Right cardiac atrium (tissue), 5 donors: Measurements from ENCODE around the gene HLCS. TPM values are rescaled to one million over a fixed set of nuclear protein-coding genes. Genes with fewer than 3 reads are reported as not detected.

Experiments
- ATAC-seq, 2 donors: fragments of 200-7000 bp; cut with Tn5 transposase; one replicate each; pipeline versions ENCODE4 v1.8.0 to v1.9.1; 2020; ENCODE audit warnings: moderate library complexity in 2 of 2, mild to moderate bottlenecking in 1 of 2
- DNase-seq, 3 donors: peaks; one replicate each; pipeline ENCODE4 v3.0.0-alpha.2; 2020
- H3K27ac ChIP-seq: one replicate; pipeline ENCODE4 v1.5.1; 2013; ENCODE audit warnings: mild to moderate bottlenecking, low read length, control low read depth, moderate library complexity
- H3K27me3 ChIP-seq: one replicate; pipeline ENCODE4 v1.6.1; 2013; ENCODE audit not compliant: control insufficient read depth, insufficient read depth
- H3K4me1 ChIP-seq: one replicate; pipeline ENCODE4 v1.6.1; 2013; ENCODE audit warnings: low read length; ENCODE audit not compliant: control insufficient read depth, insufficient read depth
- H3K4me3 ChIP-seq: one replicate; pipeline ENCODE4 v1.5.1; 2013; ENCODE audit warnings: low read length, control low read depth
- H3K9me3 ChIP-seq: one replicate; pipeline ENCODE4 v1.6.1; 2013; ENCODE audit warnings: low read length; ENCODE audit not compliant: control insufficient read depth
- WGBS: extraction: QIAGEN DNeasy Blood & Tissue Kit; methylation state at CpG from one replicate; pipeline ENCODE4 v1.1.7; 2013; 5-methylcytosine and 5-hydroxymethylcytosine counted together
- intact Hi-C, 4 donors: fragments of 100-400 bp; cut with DNase I; formaldehyde crosslinking; loops; one replicate each; pipeline versions ENCODE4 v1.11.0 to v1.14.0; 2022 to 2023
- polyA plus RNA-seq: library from polyadenylated mRNA; stranded (reverse); fragments of 200-250 nt; gene quantifications from one replicate; pipeline ENCODE4 v1.2.3, GENCODE V29; 2013
- total RNA-seq, 4 donors: library from RNA; stranded (reverse); fragmentation: NEBNext Ultra II Directional; extraction: Animal tissue kit (Norgen Biotek cat#: 25700); gene quantifications; one replicate each; pipeline ENCODE4 v1.2.1, GENCODE V29; 2021
- donor health status: healthy with polysubstance abuse.
- donor health status: DM: no; HTN: yes; CAD: no.
- donor health status: DM: no; HTN: no; CAD: no.
- donor health status: DM: no; HTN: yes; CAD: no; lungs with severe emphysema.
- donor health status: DM: yes; HTN: yes; CAD: no.

The HLCS gene
- total and polyA plus RNA-seq, 5 donors, result 3.5 to 11.4 (median 8.2) TPM

DNA sequence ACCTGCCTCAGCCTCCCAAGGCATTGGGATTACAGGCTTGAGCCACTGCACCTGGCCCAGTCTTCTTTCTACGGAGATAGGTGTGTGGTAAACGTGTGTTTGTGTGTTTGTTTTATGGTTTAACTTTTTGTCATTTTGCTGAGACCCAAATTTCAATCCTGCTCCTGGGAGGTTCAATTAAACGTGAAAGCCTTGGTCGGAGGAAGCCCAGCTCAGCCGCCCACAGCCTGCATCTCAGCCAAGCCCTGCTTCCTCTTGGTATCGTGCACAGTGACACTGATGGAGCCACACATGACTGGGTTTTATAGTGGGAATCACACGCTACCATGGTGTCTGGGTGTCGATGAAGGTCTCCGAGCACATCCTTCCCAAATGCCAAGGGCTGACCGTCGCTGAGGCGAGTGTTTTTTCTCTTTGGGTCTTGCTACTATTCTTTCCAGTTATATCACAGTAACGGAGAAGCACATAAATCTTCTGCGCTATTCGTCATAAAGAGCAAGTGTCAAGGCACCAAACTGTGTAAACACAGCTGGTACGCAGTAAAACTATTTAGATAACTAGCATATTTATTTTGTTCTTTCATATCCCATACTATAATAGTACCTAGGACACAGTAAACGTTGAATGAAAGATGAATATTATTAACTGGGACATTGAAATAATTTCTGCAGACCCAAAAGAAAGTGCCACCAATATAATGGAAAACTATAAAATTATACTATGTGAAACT is 39.3 kb downstream of the HLCS start:
- ATAC-seq (no peak), DNase-seq (no peak)
- Histone ChIP-seq H3K27me3 (no peaks in the 10 kb centered on the region), H3K27ac (no peak overlapping the region), H3K4me1 (no peaks in the 10 kb centered on the region), H3K9me3 (no peaks in the 10 kb centered on the region), H3K4me3 (no peak overlapping the region)
- WGBS, result 82% methylated on average over 17 of the region's 17 CpGs
- intact Hi-C loops, result loop anchor here (2.0 to 10.0 kb wide), 8 partner anchors 182 to 505 kb away; no protein-coding TSS in a partner anchor

DNA sequence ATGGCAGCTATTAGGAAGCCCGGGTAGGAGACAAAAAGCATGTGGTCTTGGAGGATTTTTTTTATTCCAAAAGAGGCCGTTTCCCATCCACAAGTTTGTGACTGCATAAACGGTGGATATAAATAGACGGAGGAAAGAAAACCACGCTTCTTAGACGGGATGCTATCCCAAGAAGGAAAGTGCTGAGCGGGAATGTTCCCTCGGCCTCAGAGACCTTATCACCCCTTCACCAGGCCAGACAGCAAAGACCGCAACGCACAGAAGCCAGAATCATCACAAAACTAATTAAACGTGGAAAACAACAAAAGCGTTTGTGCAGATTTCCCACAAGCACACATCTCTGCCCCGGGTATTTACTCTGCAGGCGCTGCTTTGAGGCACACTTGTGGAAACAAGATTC is 43.2 kb downstream of the HLCS start:
- no peaks in the 10 kb centered on the region for H3K4me1 ChIP-seq
- intact Hi-C loops, result loop anchor here (10.0 kb wide), 4 partner anchors 178 to 498 kb away; no protein-coding TSS in a partner anchor
- DNase-seq, result no peak
- no peak overlapping the region for H3K27ac ChIP-seq
- H3K27me3 ChIP-seq, result no peaks in the 10 kb centered on the region
- H3K4me3 ChIP-seq, result no peak overlapping the region
- H3K9me3 ChIP-seq, result no peaks in the 10 kb centered on the region
- no peak for ATAC-seq
- WGBS, result 68% methylated on average over 14 of the region's 14 CpGs

DNA sequence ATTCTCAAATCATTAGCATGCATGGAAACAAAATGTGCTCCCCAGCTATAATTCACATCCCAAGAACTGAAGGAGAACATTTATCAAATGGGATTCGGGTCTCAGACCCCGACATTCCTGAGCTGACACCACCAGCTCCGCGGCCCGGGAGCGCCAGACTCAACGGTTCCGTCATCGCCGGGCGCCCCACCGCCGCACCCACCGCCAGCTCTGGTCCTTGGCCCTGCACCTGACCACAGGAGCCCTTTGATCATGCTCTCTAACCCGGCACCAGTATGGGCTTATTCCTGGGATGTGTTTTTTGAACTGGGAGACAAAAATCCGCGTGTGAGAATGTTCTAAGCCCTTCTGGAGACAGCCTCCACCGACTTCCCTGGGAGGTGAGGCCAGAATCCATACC is 43.6 kb downstream of the HLCS start:
- Histone ChIP-seq H3K27me3 (no peaks in the 10 kb centered on the region), H3K9me3 (no peaks in the 10 kb centered on the region), H3K4me3 (no peak overlapping the region), H3K27ac (no peak overlapping the region), H3K4me1 (no peaks in the 10 kb centered on the region)
- WGBS, result 89% methylated on average over 18 of the region's 18 CpGs
- intact Hi-C loops, result loop anchor here (10.0 kb wide), 4 partner anchors 178 to 498 kb away; no protein-coding TSS in a partner anchor
- DNase-seq, result no peak
- peak in 1 of 2 donors; percentile 29 for ATAC-seq

DNA sequence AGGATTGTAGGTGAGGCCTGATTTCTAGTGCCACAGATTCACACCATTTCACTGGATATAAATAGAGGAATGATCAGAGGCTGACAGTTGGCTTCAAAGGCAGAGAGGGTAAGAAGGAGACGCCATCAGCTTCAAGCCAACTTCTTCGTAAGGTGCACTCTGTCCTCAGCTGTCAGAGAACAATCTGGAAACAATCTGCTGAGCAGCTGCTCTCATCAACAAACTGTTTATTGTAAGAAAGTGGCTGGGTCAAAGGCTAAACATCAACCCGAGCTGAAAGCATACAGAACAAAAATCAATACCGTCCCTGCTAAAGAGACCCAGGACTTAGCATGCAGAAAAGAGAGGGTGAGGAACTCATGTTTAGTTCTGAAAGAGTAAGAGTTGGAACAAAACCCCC is 48.2 kb downstream of the HLCS start:
- H3K27ac ChIP-seq, result no peak overlapping the region
- no peaks in the 10 kb centered on the region for H3K27me3 ChIP-seq
- intact Hi-C loops, result loop anchor here in 1 of 4 donors (10.0 kb wide), 1 partner anchor 153 kb away; no protein-coding TSS in a partner anchor
- ATAC-seq, result no peak
- no peak for DNase-seq
- no peaks in the 10 kb centered on the region for H3K9me3 ChIP-seq
- no peaks in the 10 kb centered on the region for H3K4me1 ChIP-seq
- WGBS, result 84% methylated on average over 4 of the region's 4 CpGs
- no peak overlapping the region for H3K4me3 ChIP-seq

DNA sequence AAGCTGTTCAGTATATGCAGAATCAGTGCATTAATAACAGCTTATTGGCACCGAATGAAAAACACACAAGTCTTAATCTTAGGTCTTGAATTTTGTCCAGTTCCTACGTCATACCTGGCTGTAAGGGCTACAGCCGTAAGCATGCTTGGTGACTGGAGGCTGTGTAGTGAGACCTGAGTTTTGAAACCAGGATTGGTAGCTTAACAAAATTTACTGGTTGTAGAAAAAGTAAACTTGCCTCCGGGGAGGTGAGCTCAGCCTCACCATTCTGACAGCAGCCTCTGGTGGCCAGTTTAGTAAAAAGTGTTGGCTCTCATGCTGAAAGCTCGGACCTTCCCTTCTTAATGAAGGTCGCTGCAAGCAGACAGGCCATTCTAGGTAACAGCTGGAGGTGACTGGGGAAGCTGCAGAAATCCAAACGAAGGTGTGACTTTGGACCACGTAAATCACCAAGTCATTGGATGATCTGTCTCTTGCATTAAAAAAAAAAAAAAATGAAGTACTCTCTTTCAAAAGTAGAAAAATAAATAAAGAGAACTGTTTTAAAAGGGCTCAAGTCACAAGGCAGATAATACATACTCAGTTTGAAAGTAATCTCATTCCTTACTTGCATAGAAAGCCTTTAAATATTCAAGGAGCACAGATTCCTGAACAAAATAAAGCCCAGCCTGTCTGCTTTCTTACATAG is 48.9 kb downstream of the HLCS start:
- Histone ChIP-seq H3K27me3 (no peaks in the 10 kb centered on the region), H3K4me3 (no peak overlapping the region), H3K9me3 (no peaks in the 10 kb centered on the region), H3K4me1 (no peaks in the 10 kb centered on the region), H3K27ac (no peak overlapping the region)
- DNase-seq, result no peak
- peak; percentile 67 to 76 for ATAC-seq
- intact Hi-C loops, result loop anchor here in 1 of 4 donors (10.0 kb wide), 1 partner anchor 153 kb away; no protein-coding TSS in a partner anchor
- 38% methylated on average over 8 of the region's 8 CpGs for WGBS

DNA sequence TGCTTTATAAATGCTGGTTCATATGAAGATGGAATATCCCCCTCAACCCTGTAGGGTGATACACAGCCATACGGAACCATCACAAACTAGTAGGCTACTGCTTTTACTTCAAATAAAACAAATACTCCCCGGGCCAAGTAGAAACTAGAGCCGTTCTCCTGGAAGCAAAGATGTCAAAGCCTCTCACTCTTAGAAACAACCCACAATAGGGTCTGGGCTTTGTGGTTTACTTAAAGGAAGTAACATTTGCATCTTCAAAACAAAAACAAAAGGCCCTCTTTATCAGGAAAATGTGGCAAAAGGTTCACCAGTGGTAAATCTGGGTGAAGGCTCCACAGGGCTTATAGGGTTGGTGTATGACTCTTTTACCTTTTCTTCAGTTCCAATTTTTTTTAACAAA is 49.8 kb downstream of the HLCS start:
- H3K4me1 ChIP-seq, result no peaks in the 10 kb centered on the region
- no peaks in the 10 kb centered on the region for H3K9me3 ChIP-seq
- DNase-seq (no peak), ATAC-seq (no peak)
- no peaks in the 10 kb centered on the region for H3K27me3 ChIP-seq
- H3K4me3 ChIP-seq, result no peak overlapping the region
- WGBS, result 90% methylated on average over 3 of the region's 3 CpGs
- intact Hi-C loops, result loop anchor here in 1 of 4 donors (10.0 kb wide), 1 partner anchor 152 kb away; no protein-coding TSS in a partner anchor
- H3K27ac ChIP-seq, result no peak overlapping the region

DNA sequence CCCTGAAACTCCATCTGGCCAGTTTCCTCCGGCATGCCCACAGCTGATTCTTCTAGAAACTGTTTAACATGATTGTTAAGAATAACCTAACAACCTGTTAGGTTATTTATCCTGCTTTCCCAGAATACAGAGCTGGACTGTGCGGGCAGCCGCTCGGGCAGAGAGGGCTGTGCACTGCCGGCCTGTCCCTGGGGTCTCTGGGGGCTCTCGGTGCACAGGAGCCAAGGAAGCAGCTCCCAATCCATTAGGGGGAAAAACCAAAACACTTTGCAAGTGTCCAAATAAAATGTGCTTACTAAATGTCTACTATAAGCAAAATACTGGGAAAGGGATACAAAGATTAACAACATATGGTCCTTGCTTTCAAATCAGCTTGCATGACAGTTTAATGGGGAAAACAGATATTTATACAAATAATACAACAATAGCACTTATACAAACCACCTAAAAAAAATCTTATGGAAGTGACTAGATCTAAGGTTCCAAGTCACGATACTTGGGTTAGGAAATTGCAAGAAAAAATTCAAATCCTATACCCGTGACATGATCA is 50.7 kb downstream of the HLCS start:
- no peak for ATAC-seq
- Histone ChIP-seq H3K4me3 (no peak overlapping the region), H3K27me3 (no peaks in the 10 kb centered on the region), H3K4me1 (no peaks in the 10 kb centered on the region), H3K9me3 (no peaks in the 10 kb centered on the region), H3K27ac (no peak overlapping the region)
- WGBS, result 92% methylated on average over 8 of the region's 8 CpGs
- DNase-seq, result no peak
- intact Hi-C loops, result loop anchor here in 1 of 4 donors (10.0 kb wide), 1 partner anchor 151 kb away; no protein-coding TSS in a partner anchor

DNA sequence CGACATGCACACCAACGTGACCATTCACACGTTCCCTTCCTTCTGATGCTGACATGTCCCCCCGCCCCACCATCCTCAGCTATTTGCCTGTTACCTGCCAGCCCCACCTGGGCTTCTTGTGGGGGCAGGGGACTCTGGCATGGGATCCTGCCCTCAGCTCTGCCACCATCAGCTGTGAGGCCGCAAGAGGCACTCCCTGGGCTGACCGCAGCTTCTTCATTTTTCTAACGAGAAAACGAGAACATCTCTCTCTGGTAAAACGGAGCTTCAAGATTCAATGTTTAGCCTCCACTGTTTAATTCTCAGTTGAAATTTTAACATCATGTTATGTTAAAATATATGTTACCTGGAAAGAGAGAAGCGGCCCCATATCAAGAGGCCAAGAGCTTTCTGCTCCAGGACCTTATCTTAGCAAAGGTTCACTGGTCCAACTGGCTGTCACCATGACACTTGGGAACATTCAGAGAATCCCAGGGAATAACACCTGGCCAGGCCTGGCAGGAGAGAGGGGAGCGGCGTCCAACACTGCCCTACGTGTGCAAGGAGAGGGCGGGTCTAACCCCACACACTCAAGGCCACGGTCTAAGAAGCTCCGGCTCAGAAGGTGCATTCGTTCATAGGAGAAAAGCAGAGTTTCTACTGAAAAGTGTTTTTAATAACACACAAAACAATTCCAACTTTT is 51.3 kb downstream of the HLCS start:
- Histone ChIP-seq H3K27ac (no peak overlapping the region), H3K4me3 (no peak overlapping the region), H3K9me3 (no peaks in the 10 kb centered on the region), H3K27me3 (no peaks in the 10 kb centered on the region), H3K4me1 (no peaks in the 10 kb centered on the region)
- intact Hi-C loops, result loop anchor here in 1 of 4 donors (10.0 kb wide), 1 partner anchor 150 kb away; no protein-coding TSS in a partner anchor
- WGBS, result 96% methylated on average over 17 of the region's 17 CpGs
- ATAC-seq, result no peak
- DNase-seq, result no peak

DNA sequence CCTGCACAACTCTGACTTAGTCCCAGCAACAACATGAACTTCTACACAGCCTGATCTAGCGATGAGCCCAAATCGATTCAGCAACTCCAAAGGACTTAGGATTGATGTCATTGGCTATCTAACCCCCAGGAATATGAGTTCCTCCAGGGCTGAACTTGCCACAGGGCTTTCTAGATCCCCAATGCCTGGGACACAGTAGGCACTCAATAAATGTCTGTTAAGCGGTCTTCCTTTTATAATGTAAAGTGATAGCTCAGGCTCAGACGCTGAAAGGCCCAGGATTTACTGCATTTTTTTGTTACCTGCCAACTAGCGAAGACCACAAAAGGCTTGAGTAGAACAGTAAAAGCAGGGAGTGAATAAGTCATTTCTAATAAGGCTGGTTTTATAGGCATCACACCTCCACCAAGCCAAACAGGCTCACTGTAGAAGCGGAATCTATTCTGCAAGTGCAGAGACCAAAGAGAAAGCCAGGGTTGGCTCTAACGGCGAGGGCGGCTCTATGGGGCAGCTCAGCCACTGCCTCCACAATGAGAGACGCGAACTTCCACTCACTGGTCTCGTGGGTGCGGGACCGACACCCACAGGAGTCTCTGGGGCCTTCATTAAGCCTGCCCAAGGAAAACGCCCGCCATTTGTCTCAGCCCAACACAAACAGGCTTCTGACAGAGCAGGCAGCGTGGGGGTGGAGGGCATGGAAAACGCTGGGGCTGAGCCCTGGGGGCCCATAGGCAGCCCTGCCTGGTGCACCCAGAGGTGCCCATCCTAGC is 52.0 kb downstream of the HLCS start:
- Histone ChIP-seq H3K4me1 (no peaks in the 10 kb centered on the region), H3K9me3 (no peaks in the 10 kb centered on the region), H3K27ac (no peak overlapping the region), H3K4me3 (no peak overlapping the region), H3K27me3 (no peaks in the 10 kb centered on the region)
- 95% methylated on average over 18 of the region's 18 CpGs for WGBS
- no peak for ATAC-seq
- DNase-seq, result no peak
- intact Hi-C loops, result loop anchor here in 1 of 4 donors (10.0 kb wide), 1 partner anchor 150 kb away; no protein-coding TSS in a partner anchor
